HG03095 (cell line): ENCODE results near the gene ACER3.
"Not testable (repeated sequence)": the region's sequence is repeated elsewhere in the genome, so short reads cannot be mapped to it uniquely, and the experiment has no call there.

Experiments
- ATAC-seq: cut with Tn5 transposase; IDR thresholded peaks from one replicate; pipeline ENCODE4 v1.9.1; 2021; ENCODE audit warnings: moderate library complexity; ENCODE audit not compliant: unreplicated experiment

ACER3 gene

GRCh38 chr11:76860539-76861475 lies at the start of gene ACER3:
Gene ACER3 (plus strand): TSS chr11:76860918. CDS start chr11:76860977, 59 bp downstream.
- ATAC-seq: peak; percentile 94

GRCh38 chr11:76811259-76811658 lies 49.5 kb upstream of the ACER3 start:
- ATAC-seq: no peak

DNA sequence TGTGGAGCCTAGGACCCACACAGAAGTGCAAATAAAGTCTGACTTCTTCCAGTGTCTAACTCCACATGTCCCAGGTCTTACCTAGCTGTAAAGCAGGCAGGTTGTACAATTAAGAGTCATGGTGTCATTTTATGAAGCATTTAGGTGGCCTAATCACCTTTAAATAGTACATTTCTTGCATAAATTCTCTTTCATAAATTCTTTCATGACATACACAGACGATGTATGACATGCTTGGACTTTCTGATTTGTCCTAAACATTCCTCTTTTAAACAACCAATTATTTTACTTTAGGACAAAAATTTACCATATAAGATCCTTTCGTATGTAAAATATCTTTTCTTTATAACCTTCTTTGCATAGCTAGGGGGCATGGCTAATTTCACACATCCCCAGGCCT lies 46.3 kb upstream of the ACER3 start:
- no peak for ATAC-seq

- not testable (repeated sequence) for ATAC-seq
Observed at GRCh38 chr11:76815678-76816077, 45.0 kb upstream of the ACER3 start.

DNA sequence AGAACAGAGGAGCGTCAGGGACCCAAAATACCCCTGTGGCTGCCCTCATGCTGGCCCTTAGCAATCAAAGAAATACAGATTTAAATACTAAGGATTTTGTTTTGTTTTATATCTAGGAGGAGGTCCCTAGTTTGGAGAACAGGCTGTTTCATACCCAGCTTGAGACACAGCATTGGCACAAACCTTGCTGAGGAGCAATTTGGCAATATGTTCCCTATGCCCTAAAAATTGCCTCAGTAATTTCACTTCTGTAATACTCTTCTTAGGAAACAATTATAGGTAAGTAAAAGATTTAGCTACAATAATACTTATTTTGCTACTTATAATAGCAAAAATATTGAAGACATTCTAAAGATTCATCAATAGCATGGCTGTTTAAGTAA lies 40.5 kb upstream of the ACER3 start:
- no peak for ATAC-seq

DNA sequence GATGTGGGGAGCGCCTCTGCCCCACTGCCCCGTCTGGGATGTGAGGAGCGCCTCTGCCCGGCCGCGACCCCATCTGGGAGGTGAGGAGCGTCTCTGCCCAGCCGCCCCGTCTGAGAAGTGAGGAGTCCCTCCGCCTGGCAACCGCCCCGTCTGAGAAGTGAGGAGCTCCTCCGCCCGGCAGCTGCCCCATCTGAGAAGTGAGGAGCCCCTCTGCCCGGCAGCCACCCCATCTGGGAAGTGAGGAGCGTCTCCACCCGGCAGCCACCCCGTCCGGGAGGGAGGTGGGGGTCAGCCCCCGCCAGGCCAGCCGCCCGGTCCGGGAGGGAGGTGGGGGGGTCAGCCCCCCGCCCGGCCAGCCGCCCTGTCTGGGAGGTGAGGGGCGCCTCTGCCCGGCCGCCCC lies 39.3 kb upstream of the ACER3 start:
- ATAC-seq: not testable (repeated sequence)

- no peak for ATAC-seq
Observed at GRCh38 chr11:76822406-76822805, 38.3 kb upstream of the ACER3 start.

GRCh38 chr11:76823481-76824028 lies 37.2 kb upstream of the ACER3 start:
- no peak for ATAC-seq

DNA sequence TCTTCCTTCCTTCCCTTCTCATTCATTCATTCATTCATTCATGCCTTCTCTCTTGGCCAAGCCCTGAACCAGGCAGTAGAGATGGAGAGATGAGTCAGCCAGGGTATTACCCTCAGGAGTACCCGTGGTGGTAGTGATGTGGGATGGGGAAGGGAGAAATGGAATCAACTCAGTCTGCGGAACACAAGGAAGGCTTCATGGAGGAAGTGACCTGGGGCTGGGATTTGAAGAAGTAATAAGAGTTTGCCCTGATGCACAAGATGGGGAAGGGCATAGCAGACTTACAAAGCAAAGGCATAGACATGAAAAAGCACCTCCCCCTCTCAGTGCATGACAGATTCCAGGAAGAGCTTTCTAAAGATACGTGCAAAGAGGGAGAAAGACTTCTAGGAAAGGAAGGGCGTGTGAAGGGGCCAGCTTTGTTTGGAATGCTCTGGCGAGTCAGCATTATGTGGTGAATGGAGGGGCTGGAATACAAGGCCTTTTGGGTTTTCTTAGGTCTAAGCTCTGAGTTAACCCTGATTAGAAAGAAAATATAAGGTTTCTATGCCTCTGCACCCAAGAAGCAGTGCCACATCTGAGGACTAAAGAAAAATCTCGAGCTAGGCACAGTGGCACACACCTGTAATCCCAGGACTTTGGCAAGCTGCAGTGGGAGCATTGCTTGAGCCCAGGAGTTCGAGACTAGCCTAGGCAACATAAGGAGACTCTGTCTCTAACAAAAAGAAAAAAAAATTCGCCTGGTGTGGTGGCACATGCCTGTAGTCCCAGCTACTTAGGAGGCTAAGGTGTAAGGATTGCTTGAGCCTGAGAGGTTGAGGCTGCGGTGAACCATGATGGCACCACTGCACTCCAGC lies 36.4 kb upstream of the ACER3 start:
- ATAC-seq: no peak

DNA sequence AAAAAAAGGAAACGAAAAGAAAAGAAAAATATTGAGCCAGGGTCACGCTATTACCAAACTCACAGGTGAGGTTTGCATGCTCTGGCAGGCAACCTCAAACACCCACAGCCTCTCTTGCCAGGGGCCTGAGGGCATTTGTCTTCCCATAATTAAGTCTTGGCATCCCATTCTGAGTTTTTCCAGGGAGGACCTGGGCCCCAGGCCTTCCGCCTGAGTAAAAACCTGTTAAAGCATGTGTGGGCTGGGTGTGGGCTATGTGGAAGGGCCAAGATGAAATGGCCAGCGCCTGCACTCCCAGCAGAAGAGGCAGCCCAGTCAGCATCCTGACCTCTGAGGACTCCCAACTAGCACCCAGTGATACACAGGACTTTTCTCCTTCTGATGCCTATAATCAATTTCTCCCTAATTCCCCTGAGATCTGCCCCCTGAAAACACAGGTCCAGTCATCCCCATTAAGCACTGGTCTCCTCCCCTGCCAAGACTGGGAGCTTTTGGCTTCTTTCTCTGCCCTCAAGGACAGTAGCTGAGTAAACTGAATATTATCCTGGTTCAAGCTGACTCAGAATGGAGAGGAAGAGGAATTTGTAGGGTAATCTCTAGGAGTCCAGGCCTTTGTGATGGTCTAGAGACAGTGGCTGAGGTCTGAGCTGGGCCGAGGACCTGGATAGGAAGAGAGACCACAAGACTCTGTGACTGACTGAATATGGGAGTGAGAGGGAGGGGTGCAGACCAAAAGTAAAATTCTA lies 35.6 kb upstream of the ACER3 start:
- no peak for ATAC-seq

DNA sequence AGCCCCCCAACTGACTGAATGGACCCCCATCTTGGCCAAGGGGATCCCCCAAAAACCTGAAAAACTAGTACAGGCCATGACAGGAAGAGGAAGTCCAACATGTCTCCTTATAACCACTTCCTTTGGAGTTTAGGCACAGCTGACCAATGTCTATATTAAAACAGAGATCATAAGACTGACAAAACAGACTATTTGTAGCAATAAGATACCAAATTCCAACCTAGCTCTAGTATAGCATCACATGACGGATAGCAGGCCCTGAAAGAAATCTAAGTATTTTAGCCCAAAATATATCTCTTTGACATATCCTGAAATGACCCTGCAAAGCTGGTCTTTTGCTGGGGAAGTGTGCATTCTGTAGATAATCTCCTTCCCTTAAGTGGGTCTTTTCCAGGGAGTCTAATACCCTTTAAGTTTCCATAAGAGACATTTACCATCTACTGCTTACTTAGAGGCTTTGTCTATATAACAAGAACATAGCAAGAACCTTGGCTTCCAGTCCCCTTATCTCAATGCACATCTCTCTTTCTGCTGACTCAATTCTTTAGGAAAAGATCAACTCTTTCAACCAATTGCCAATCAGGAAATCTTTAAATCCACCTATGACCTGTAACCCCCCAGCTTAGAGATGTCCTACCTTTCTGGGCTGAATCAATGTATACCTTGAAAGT lies 34.9 kb upstream of the ACER3 start:
- no peak for ATAC-seq

GRCh38 chr11:76826508-76826907 lies 34.2 kb upstream of the ACER3 start:
- not testable (repeated sequence) for ATAC-seq

DNA sequence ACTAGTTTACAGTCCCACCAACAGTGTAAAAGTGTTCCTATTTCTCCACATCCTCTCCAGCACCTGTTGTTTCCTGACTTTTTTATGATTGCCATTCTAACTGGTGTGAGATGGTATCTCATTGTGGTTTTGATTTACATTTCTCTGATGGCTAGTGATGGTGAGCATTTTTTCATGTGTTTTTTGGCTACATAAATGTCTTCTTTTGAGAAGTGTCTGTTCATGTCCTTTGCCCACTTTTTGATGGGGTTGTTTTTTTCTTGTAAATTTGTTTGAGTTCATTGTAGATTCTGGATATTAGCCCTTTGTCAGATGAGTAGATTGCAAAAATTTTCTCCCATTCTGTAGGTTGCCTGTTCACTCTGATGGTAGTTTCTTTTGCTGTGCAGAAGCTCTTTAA lies 33.7 kb upstream of the ACER3 start:
- not testable (repeated sequence) for ATAC-seq

DNA sequence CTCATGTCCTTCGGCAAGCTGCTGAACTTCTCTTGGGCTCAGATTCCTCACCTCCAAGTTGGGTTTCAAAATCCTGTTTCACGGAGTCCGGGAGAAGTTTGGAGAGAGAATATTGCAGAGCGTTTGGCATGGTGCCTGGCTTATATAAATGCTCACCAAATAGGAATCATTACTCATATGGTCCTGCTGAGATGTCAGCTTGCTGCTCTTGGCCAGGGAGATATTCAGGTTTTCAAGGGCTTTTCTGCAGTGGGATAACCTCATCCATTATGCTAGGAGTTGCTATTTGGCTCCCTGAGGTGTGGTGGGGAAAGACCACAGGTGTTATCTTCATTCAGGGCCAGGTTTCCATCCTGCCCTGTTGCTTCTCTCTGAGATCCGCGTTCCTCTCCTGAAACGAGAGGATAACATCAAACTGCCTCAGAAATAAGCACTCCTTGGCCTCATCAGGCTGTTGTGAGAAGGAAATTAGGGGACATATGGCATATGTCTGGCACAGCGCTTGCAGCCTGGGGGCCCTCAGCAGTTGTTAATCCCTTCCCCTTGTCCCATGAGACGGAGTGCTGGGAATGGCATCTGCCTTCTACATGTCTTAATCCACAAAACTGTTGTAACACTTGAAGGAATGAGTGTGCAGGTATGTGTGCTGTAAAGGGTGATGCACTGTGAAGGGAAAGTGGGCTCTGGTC lies 29.9 kb upstream of the ACER3 start:
- no peak for ATAC-seq

- no peak for ATAC-seq
Observed at GRCh38 chr11:76831686-76832310, 28.9 kb upstream of the ACER3 start.

DNA sequence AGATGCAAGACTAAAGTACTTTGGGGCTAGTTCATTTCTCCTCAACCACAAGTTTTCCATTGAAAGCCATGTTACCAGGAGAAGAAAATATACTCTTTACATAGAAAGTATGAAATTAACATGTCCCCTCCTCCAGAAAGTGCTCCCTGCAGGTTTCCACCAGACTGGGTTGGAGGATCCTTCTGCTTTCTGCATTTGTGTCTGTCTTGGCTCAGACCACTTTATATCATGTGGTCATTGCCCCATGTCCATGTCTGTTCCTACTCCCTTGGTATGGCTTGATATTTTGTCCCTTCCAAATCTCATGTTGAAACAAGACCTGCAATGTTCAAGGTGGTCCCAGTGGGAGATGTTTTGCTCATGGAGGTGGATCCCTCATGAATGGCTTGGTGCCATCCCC lies 28.4 kb upstream of the ACER3 start:
- no peak for ATAC-seq

GRCh38 chr11:76834151-76834550 lies 26.6 kb upstream of the ACER3 start:
- ATAC-seq: no peak

- ATAC-seq: no peak
Observed at GRCh38 chr11:76835036-76835435, 25.7 kb upstream of the ACER3 start.

DNA sequence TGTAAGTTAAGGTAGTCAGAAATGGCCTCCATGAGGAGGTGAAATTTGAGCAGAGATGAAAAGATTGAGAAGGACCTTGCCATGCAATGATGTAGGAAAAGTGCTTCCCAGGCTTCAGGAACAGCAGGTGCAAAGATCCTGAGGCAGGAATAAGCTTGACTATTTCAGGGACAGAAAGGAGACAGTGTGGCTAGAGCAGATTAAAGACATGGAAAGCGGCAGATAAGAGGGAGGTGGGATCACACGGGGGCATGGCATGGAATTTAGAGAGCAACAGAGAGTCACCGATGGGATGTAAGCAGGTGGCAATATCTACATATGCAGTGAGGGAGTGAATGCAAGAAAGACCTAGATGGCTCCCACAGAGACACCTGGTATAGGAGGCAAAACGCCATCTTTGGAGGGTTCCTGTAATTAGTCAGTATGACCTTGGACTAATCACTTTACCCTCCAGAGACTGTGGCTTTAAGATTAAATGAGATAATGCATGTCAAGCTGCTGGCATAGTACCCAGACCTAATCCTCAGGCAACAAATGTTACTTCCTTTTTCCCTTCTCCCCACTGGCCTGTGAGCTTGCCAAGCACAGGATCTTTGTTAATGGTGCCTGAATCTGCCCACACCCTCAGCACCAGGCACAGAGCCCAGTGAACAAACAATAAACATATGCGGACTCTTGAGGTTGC lies 24.6 kb upstream of the ACER3 start:
- ATAC-seq: no peak
